Breast epithelium (tissue), 3 donors: ENCODE measurements around the gene CIB4.

ENCODE experiments used
- POLR2A ChIP-seq: fragments of 450-650 bp; IDR thresholded peaks from one replicate; pipeline ENCODE4 v1.6.1; 2016; ENCODE audit warnings: antibody characterized with exemption, mild to moderate bottlenecking, moderate library complexity
- TF ChIP-seq, protein P1 (sequence below), 3 donors: fragments of 450-650 bp; IDR thresholded peaks; one replicate each; pipeline ENCODE4 v1.5.1; 2016 to 2017; ENCODE audit warnings: antibody characterized with exemption in 3 of 3, mild to moderate bottlenecking in 3 of 3, moderate library complexity in 3 of 3

DNA sequence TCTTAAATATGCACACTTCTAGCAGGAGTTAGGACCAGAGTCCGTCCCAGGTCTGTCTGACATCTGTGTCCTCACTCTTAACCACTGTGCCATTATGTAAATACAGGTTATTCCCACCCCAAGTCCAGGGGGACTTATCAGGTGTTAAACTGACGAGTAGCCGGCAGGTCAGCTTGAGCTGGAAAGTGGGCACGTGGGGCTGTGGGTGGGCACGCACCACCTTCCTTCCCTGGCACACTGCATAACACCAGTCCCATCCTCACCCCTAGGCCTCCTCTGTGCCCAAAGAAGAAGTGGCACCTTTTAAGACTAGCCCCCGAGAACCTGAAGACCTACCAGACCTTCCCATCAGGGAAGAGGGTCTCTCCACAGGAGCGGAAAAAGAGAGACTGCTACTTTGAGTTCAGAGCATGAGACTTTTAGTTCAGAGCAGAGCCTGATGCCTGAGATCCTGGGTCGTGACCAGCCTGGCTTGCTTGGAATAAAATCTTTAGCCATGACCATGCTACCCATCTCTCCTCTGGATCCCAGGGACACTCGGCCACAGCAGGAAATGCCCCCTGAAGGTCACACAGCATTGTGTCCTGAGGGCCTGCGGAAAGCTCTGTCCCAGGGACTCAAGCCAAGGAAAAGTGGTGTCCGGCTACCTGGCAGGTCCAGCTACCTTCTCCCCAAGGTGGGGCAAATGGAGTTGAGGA, 62.0 kb downstream of the CIB4 start:
- TF ChIP-seq, protein P1, sequence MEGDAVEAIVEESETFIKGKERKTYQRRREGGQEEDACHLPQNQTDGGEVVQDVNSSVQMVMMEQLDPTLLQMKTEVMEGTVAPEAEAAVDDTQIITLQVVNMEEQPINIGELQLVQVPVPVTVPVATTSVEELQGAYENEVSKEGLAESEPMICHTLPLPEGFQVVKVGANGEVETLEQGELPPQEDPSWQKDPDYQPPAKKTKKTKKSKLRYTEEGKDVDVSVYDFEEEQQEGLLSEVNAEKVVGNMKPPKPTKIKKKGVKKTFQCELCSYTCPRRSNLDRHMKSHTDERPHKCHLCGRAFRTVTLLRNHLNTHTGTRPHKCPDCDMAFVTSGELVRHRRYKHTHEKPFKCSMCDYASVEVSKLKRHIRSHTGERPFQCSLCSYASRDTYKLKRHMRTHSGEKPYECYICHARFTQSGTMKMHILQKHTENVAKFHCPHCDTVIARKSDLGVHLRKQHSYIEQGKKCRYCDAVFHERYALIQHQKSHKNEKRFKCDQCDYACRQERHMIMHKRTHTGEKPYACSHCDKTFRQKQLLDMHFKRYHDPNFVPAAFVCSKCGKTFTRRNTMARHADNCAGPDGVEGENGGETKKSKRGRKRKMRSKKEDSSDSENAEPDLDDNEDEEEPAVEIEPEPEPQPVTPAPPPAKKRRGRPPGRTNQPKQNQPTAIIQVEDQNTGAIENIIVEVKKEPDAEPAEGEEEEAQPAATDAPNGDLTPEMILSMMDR (IDR thresholded peaks at IDR 0.05): no peak
- TF ChIP-seq POLR2A: no peak
